Coronary artery (tissue), 2 donors: ENCODE measurements around the gene ZNF765.
"Not testable (repeated sequence)": the region's sequence is repeated elsewhere in the genome, so short reads cannot be mapped to it uniquely, and the experiment has no call there.

Source experiments
- DNase-seq: peaks from one replicate; pipeline ENCODE4 v3.0.0-alpha.2; 2017; ENCODE audit warnings: low spot score
- H3K27ac ChIP-seq, 2 donors: fragments of 200-600 bp; sonication (generic); one replicate each; pipeline ENCODE4 v1.5.1; 2016 to 2019
- H3K4me3 ChIP-seq: fragments of 200-600 bp; sonication (generic); 2 replicates; pipeline ENCODE4 v1.5.1; 2016; ENCODE audit warnings: mild to moderate bottlenecking, moderate library complexity
- TF ChIP-seq, protein P1 (sequence below): fragments of 200-600 bp; sonication (generic); IDR thresholded peaks from one replicate; pipeline ENCODE4 v1.5.1; 2019; ENCODE audit warnings: antibody characterized with exemption

Gene ZNF765

DNA sequence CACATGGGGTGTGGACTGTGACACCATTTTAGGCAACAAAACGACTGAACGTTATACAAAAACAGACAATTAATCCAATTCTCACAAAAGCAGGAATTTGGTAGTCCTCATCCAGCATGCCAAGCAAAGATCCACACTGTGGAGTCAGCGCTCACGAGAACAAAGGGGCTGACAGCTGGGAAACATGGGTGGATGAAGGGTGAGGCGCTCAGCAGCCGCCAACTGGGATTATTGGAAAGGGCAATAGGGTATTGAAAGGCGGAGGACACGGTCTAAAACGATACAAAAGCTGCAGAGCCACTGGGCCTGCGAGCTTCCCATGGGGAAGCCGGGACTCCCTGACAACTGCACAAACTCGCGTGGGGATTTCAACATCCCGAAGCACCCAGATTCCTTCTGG is 67.9 kb downstream of the ZNF765 start:
- Histone ChIP-seq H3K4me3 (no peak overlapping the region), H3K27ac (no peak overlapping the region)
- DNase-seq = no peak
- TF ChIP-seq, protein P1, sequence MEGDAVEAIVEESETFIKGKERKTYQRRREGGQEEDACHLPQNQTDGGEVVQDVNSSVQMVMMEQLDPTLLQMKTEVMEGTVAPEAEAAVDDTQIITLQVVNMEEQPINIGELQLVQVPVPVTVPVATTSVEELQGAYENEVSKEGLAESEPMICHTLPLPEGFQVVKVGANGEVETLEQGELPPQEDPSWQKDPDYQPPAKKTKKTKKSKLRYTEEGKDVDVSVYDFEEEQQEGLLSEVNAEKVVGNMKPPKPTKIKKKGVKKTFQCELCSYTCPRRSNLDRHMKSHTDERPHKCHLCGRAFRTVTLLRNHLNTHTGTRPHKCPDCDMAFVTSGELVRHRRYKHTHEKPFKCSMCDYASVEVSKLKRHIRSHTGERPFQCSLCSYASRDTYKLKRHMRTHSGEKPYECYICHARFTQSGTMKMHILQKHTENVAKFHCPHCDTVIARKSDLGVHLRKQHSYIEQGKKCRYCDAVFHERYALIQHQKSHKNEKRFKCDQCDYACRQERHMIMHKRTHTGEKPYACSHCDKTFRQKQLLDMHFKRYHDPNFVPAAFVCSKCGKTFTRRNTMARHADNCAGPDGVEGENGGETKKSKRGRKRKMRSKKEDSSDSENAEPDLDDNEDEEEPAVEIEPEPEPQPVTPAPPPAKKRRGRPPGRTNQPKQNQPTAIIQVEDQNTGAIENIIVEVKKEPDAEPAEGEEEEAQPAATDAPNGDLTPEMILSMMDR = no peak

GRCh38 chr19:53463263-53463662 is 68.3 kb downstream of the ZNF765 start:
- no peak for DNase-seq
- no peak overlapping the region for H3K4me3 ChIP-seq
- TF ChIP-seq, protein P1 = no peak
- H3K27ac ChIP-seq = no peak overlapping the region

DNA sequence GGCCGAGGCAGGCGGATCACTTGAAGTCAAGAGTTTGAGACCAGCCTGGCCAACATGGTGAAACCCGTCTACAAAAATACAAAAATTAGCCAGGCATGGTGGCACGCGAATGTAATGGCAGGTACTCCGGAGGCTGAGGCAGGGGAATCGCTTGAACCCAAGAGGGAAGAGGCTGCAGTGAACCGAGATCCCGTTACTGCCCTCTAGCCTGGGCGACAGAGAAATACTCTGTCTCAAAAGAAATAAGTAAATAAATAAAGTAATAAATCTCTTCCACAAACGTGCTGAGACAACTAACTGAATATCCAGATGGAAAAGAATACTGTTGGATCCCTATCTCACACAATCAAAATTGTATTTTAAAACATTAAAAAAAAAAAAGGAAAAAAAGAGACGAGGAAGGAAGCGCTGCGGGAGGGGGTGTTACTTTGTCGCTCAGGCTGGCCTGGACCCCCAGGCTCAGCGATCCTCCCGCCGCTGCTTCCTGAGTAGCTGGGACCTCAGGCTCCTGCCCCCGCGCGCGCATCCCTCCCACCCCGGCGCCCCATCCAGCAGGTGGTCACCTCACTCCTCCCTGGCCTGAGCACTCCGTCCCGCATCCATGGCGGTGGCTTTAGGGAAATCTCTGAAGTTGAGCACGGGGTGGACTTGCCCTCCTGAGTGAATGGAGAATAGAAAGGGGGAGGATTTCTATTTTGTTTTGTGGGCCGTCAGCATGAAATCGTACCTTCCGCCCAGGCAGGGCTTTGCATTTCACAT is 72.0 kb downstream of the ZNF765 start:
- peak; percentile 78 for DNase-seq
- peak overlapping the region in 1 of 2 donors; percentile 39 for H3K27ac ChIP-seq
- H3K4me3 ChIP-seq = peak overlapping the region; percentile 78
- TF ChIP-seq, protein P1 = no peak

DNA sequence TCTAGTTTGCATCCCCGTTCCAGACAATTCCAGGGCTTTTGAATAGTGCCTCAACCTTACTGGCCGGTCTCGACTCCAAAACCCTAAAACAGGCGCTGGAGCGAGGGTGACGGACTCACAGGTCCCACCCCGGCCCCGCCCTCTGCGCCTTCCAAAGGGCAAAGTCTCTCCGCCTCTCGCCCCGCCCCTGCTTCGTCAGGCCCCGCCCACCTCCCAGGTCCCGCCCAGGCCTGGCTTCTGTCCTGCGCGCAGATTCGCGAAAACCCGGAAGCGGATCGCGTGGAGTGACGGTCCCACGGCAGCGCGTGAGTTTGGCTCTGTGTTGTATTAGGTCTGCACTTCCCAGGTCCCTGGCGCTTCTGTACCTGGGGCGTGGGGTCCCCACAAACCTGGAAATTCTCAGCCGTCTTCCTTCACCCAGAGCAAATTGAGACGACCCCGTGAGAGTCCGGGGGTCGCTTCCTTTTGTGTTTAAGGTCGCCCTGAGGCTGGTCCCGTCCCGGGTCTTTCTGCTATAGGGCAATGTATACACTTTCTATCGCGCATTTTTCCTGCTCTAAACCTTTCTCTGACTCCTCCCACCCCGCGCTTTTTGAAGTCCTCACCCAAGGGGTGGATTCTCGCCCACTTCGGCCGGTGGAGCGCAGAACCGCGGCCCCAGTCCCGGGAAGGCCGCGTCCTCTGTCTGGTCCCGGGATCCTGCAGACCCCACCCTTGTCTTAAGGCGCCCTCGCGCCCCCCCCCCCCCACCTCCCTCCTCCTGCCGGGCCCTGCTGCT is 72.7 kb downstream of the ZNF765 start, which contains the start of gene ZNF813:
Gene ZNF813, plus strand, starts transcription at position 249 of the 778 bp plus-strand sequence. CDS start 16,090 bp downstream, outside the sequence.
- Histone ChIP-seq H3K4me3 (peak within 1 kb of the TSS; percentile 78), H3K27ac (peak within 1 kb of the TSS; percentile 38 to 64)
- DNase-seq = peak; percentile 94
- TF ChIP-seq, protein P1 = no peak

GRCh38 chr19:53468628-53469027 is 73.7 kb downstream of the ZNF765 start:
- H3K4me3 ChIP-seq = peak overlapping the region; percentile 78
- DNase-seq, H3K27ac ChIP-seq: not testable (repeated sequence)

DNA sequence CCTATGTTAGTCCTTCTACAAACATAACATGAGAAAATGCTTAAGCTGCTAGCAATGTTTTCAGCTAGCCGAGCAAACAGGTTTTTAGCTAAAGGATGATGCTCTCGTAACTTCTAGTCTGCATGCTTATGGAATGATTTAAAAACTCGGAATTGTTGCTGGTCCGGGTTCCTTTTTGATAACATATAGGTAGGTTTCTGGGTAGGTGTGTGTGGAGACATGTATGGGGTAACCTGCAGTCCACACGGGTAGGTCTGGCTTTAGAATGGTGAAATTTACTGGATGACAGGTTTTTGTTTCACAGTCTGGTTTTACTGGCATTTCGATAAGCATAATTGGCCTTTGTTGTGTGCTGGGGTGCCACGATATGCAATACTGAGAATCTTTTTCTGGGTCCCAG is 77.0 kb downstream of the ZNF765 start:
- H3K27ac ChIP-seq = no peak overlapping the region
- H3K4me3 ChIP-seq = no peak overlapping the region
- DNase-seq = no peak
- TF ChIP-seq, protein P1 = no peak

GRCh38 chr19:53474832-53475231 is 79.9 kb downstream of the ZNF765 start:
- not testable (repeated sequence) for H3K4me3 ChIP-seq, DNase-seq, H3K27ac ChIP-seq

- H3K4me3 ChIP-seq, H3K27ac ChIP-seq, DNase-seq: not testable (repeated sequence)
Observed at GRCh38 chr19:53475470-53475869, 80.5 kb downstream of the ZNF765 start.
